Stimulated activated naive CD8-positive, alpha-beta T cell treated with anti-CD3 and anti-CD28 coated beads, Interleukin-15, Interleukin-2, amounts not matched to agents 100 ng/mL and 50 ng/mL, for 24 hours (primary cell): ENCODE measurements around the gene PEX19.
A peak's percentile ranks its signal among the peaks of the same experiment; 100 is the strongest.

Experiments
- H3K27ac Mint-ChIP-seq: one replicate; pipeline ENCODE4 v1.8.0; 2021; ENCODE audit warnings: mild to moderate bottlenecking, mixed read lengths
- H3K27me3 Mint-ChIP-seq: one replicate; pipeline ENCODE4 v1.8.0; 2021; ENCODE audit warnings: mixed read lengths
- H3K36me3 Mint-ChIP-seq: one replicate; pipeline ENCODE4 v1.8.0; 2021; ENCODE audit warnings: low read depth, mixed read lengths
- H3K4me1 Mint-ChIP-seq: one replicate; pipeline ENCODE4 v1.8.0; 2021; ENCODE audit warnings: low read depth, mixed read lengths
- H3K4me3 Mint-ChIP-seq: one replicate; pipeline ENCODE4 v1.8.0; 2021; ENCODE audit warnings: mild to moderate bottlenecking, mixed read lengths
- H3K9me3 Mint-ChIP-seq: one replicate; pipeline ENCODE4 v1.8.0; 2021; ENCODE audit warnings: mixed read lengths

Gene PEX19, protein sequence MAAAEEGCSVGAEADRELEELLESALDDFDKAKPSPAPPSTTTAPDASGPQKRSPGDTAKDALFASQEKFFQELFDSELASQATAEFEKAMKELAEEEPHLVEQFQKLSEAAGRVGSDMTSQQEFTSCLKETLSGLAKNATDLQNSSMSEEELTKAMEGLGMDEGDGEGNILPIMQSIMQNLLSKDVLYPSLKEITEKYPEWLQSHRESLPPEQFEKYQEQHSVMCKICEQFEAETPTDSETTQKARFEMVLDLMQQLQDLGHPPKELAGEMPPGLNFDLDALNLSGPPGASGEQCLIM

GRCh38 chr1:160284782-160285344, at the start of gene PEX19:
Gene PEX19 (minus strand): TSS chr1:160285133. CDS start chr1:160285124, 9 bp downstream.
- Mint-ChIP-seq H3K27me3 (no peaks in the 10 kb centered on the region), H3K4me3 (peak within 1 kb of the TSS; percentile 98), H3K27ac (peak within 1 kb of the TSS; percentile 93), H3K9me3 (no peaks in the 10 kb centered on the region), H3K36me3 (peaks cover 29% of the 10 kb centered on the region), H3K4me1 (peaks cover 22% of the 10 kb centered on the region)

GRCh38 chr1:160332516-160332915, 47.6 kb upstream of the PEX19 start:
- Mint-ChIP-seq H3K36me3 (peaks cover 62% of the 10 kb centered on the region), H3K9me3 (no peaks in the 10 kb centered on the region), H3K27me3 (no peaks in the 10 kb centered on the region), H3K27ac (no peak overlapping the region), H3K4me1 (no peaks in the 10 kb centered on the region), H3K4me3 (no peak overlapping the region)

DNA sequence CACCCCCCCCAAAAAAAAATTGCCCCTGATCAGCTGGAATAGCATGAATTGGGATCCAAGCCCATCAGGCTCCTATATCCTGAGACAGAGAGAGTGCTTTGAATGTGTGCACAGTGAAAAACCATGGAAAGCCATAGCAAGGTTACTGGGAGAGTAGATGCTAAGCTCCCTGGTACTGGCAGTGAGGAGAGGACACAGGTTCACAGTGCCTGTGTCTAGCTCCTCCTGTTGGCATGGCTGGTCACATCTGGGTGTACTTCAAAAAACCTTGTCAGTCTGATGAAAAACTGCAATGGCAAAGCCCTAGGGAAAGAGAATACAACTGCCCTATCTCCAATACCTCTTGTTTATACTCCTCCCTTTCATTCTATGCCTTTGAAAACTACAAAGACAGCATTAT, 45.2 kb upstream of the PEX19 start:
- peak overlapping the region; percentile 4 for H3K27ac Mint-ChIP-seq

DNA sequence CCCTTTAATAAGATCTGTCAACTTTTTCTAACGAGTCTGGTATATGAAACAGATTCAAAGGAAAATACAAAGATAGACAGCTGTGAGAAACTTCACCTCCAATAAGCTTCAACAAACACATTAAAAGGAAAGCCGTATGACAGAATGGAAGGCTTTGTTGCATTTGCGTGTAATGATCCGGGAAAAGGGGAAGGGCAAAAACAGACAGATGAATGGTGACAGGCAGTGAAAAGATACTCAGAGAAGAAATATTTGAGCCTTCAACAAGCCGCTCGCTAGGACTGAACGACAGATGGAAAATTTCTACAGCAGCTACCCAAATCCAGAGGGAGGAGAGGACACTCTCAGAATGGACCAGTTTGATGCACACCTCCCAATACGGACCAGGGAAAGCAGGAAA, 43.3 kb upstream of the PEX19 start:
- Mint-ChIP-seq H3K4me1 (no peaks in the 10 kb centered on the region), H3K27me3 (no peaks in the 10 kb centered on the region), H3K36me3 (peaks cover 71% of the 10 kb centered on the region), H3K4me3 (no peak overlapping the region), H3K9me3 (no peaks in the 10 kb centered on the region), H3K27ac (no peak overlapping the region)

More for the DNA sequence above, 45.2 kb upstream of the PEX19 start:
- H3K36me3 Mint-ChIP-seq: peaks cover 72% of the 10 kb centered on the region
- no peaks in the 10 kb centered on the region for H3K4me1 Mint-ChIP-seq
- H3K9me3 Mint-ChIP-seq: no peaks in the 10 kb centered on the region
- no peak overlapping the region for H3K4me3 Mint-ChIP-seq
- no peaks in the 10 kb centered on the region for H3K27me3 Mint-ChIP-seq

- H3K4me1 Mint-ChIP-seq: no peaks in the 10 kb centered on the region
- H3K27ac Mint-ChIP-seq: no peak overlapping the region
- no peaks in the 10 kb centered on the region for H3K9me3 Mint-ChIP-seq
- H3K4me3 Mint-ChIP-seq: no peak overlapping the region
- H3K36me3 Mint-ChIP-seq: peaks cover 76% of the 10 kb centered on the region
- H3K27me3 Mint-ChIP-seq: no peaks in the 10 kb centered on the region
Observed at GRCh38 chr1:160326418-160326817, 41.5 kb upstream of the PEX19 start.

GRCh38 chr1:160325252-160325651, 40.3 kb upstream of the PEX19 start:
- H3K4me1 Mint-ChIP-seq: no peaks in the 10 kb centered on the region
- no peaks in the 10 kb centered on the region for H3K9me3 Mint-ChIP-seq
- no peak overlapping the region for H3K4me3 Mint-ChIP-seq
- no peak overlapping the region for H3K27ac Mint-ChIP-seq
- peaks cover 74% of the 10 kb centered on the region for H3K36me3 Mint-ChIP-seq
- H3K27me3 Mint-ChIP-seq: no peaks in the 10 kb centered on the region

GRCh38 chr1:160322831-160323230, 37.9 kb upstream of the PEX19 start:
- Mint-ChIP-seq H3K27me3 (no peaks in the 10 kb centered on the region), H3K4me1 (peaks cover 6% of the 10 kb centered on the region), H3K27ac (no peak overlapping the region), H3K4me3 (no peak overlapping the region), H3K9me3 (no peaks in the 10 kb centered on the region), H3K36me3 (peaks cover 75% of the 10 kb centered on the region)

DNA sequence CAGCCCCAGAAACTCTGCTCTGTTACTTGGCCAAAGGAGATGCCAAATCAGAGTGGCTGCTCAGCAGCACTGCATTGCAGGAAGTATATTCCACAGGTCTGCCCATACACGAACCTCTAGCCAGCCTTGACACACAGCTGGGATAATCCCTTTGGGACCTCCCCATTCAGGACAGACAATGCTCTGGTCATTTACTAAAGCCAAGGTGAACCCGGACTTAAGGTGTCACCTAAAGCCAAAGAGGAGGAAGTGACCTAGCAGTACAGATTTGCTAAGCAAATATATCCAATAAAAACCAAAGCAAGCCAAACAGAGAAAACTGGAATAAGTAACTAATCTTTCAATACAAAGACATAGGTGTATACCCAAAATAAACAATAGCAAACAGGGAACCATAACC, 30.4 kb upstream of the PEX19 start:
- H3K4me1 Mint-ChIP-seq: peaks cover 18% of the 10 kb centered on the region
- peak overlapping the region; percentile 39 for H3K27ac Mint-ChIP-seq
- no peaks in the 10 kb centered on the region for H3K27me3 Mint-ChIP-seq
- no peak overlapping the region for H3K4me3 Mint-ChIP-seq
- peaks cover 84% of the 10 kb centered on the region for H3K36me3 Mint-ChIP-seq
- H3K9me3 Mint-ChIP-seq: peaks cover 10% of the 10 kb centered on the region

GRCh38 chr1:160309571-160309970, 24.6 kb upstream of the PEX19 start:
- H3K27ac Mint-ChIP-seq: peak overlapping the region; percentile 0
- no peaks in the 10 kb centered on the region for H3K9me3 Mint-ChIP-seq
- H3K4me1 Mint-ChIP-seq: peaks cover 1% of the 10 kb centered on the region
- H3K27me3 Mint-ChIP-seq: no peaks in the 10 kb centered on the region
- peaks cover 75% of the 10 kb centered on the region for H3K36me3 Mint-ChIP-seq
- H3K4me3 Mint-ChIP-seq: no peak overlapping the region

- Mint-ChIP-seq H3K36me3 (peaks cover 73% of the 10 kb centered on the region), H3K4me3 (no peak overlapping the region), H3K27ac (peak overlapping the region; percentile 0), H3K27me3 (no peaks in the 10 kb centered on the region), H3K9me3 (no peaks in the 10 kb centered on the region), H3K4me1 (no peaks in the 10 kb centered on the region)
Observed at GRCh38 chr1:160309185-160309557, 24.2 kb upstream of the PEX19 start.

DNA sequence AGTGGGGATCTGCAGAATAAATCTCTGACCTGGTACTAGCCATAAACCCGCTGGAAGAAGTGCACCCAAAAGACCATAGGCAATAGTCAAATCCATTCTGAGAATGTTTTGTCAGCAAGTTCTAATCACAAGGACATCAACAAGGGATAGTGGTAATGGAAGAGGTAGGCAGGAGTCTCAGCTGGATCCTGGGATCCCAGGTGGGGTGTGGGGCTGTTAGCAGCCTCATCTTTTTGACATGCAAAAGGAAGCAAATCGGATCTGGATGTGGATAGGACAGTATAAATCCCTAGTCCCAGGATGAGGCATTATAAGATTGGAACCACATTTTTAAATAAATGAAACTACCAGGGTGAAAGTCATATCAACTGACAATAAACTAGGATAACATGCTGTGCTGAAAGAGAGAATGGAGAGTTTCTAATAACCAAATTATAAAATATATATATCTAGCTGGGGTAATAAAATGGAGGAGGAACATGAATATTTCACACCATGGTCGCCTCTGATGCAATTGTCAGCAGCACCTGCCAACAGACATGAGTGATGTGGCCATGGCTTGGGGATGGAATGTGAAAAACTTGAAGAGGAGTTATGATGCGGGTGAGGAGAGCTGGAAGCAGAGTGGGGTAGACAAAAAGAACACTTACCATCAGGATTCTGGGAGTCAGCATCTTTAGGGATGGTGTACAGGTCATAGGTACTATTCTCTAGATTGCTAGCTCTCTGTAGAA, 23.7 kb upstream of the PEX19 start:
- H3K4me3 Mint-ChIP-seq: no peak overlapping the region
- H3K27me3 Mint-ChIP-seq: no peaks in the 10 kb centered on the region
- peaks cover 71% of the 10 kb centered on the region for H3K36me3 Mint-ChIP-seq
- H3K9me3 Mint-ChIP-seq: no peaks in the 10 kb centered on the region
- no peaks in the 10 kb centered on the region for H3K4me1 Mint-ChIP-seq
- H3K27ac Mint-ChIP-seq: no peak overlapping the region

DNA sequence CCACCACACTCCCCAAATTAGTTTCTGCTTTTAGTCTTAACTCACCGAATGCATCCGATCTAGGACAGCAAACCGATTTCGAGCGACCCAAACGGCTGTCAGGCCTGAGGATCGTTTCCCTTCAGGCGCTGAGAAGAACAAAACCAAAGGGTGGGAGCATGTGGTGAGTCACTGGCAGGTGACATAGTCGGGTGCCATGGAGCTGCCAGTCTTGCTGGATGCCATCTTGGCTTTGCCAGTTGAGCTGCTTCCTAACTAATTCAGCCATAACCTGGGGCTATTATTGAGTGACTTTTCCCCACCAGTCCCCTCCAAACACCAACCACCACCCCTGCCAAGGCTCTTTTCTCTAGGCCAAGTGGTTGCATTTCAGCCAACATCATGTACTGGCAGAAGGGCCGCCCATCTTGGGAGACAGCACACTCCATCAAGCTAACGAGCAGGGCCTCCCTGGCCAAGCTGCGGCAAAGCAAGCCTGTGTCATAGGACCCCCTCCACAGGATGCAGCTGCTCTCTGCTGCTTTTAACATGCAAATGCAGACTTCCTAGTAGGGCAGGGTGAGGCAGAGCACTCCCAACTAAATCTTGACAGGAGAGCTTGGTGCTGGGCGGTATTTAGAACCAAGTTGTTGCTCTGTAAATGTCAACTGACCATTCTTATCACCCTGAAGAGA, 22.3 kb upstream of the PEX19 start:
- H3K36me3 Mint-ChIP-seq: peaks cover 68% of the 10 kb centered on the region
- no peaks in the 10 kb centered on the region for H3K27me3 Mint-ChIP-seq
- H3K4me3 Mint-ChIP-seq: no peak overlapping the region
- H3K4me1 Mint-ChIP-seq: no peaks in the 10 kb centered on the region
- H3K9me3 Mint-ChIP-seq: no peaks in the 10 kb centered on the region
- no peak overlapping the region for H3K27ac Mint-ChIP-seq

GRCh38 chr1:160300173-160300572, 15.2 kb upstream of the PEX19 start:
- Mint-ChIP-seq H3K27ac (no peak overlapping the region), H3K4me1 (no peaks in the 10 kb centered on the region), H3K36me3 (peaks cover 65% of the 10 kb centered on the region), H3K4me3 (no peak overlapping the region), H3K27me3 (no peaks in the 10 kb centered on the region), H3K9me3 (no peaks in the 10 kb centered on the region)

- no peak overlapping the region for H3K4me3 Mint-ChIP-seq
- H3K9me3 Mint-ChIP-seq: no peaks in the 10 kb centered on the region
- no peak overlapping the region for H3K27ac Mint-ChIP-seq
- H3K27me3 Mint-ChIP-seq: no peaks in the 10 kb centered on the region
- H3K4me1 Mint-ChIP-seq: no peaks in the 10 kb centered on the region
- H3K36me3 Mint-ChIP-seq: peaks cover 81% of the 10 kb centered on the region
Observed at GRCh38 chr1:160296036-160296435, 11.1 kb upstream of the PEX19 start.
